ENCODE results near the gene FAM72C.
A peak's percentile ranks its signal among the peaks of the same experiment; 100 is the strongest.
"Not testable (repeated sequence)": the region's sequence is repeated elsewhere in the genome, so short reads cannot be mapped to it uniquely, and the experiment has no call there.

FAM72C gene

DNA sequence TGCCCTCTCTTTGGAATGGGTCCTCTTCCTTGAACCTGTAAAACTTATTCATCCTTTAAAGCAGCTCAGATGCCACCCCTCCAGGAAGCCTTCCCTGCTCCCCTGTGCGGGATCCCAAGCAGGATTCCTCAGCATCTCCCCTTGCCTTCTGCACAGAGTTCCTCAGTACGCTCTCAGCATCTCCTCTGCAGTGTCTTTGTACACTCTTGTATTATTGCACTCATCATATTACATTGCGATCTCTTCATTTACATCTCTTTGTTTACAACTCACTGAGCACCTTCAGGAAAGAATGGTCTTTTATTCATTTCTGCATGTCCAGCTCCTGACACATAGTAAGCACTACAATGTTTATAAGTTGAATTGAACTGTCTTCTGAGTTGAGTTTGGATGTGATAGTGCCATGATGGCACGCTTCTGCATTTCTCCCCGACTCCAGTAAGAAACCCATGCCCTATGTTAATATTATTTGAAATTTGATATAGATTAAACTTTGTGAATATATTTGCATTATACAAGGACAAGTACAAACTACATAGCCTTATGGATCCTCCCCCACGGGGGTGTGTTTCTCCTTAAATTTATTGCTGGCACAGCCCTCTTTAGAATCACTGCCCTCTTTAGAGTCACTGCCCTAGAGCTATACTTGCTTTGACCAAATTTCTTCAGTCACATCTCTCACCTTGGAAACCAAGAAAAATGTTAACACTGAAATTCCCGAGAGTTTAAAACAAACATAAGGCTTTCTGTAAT is 13.1 kb upstream of the FAM72C start:
- DNase-seq (ENCODE audit: low read depth): not testable (repeated sequence)

- not testable (repeated sequence) for DNase-seq (ENCODE audit: low read depth)
Observed at GRCh38 chr1:143974416-143974815, 2.6 kb upstream of the FAM72C start.

GRCh38 chr1:143973876-143974414 is 2.2 kb upstream of the FAM72C start:
- DNase-seq (ENCODE audit: low read depth): not testable (repeated sequence)

DNA sequence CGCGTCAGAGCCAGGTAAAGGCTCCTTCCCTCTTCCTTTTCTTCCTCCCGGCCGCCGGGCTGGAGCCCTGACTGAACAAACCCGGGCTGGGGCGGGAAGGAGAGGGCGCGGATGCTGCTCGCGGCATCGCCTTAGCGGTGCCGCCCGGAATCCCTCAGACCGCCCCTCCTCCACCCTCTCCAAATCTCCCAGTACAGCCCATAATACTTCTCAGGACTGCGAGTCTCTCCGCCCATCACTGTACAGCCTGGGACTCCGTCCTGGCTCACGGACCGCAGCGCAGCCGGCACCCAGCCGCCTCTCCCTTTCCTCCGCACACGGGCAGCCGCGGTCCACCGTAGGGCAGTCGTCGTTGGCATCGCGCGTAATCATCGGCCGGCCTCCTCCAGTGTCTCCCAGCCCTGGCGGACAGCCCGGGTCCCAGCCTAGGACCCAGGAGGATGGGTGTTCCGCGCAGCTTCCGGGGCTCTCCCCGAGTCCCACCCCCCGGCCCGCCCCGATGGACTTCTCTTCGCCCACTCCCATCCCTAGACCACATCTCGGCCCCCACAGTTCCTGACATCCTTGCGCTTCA is 1.1 kb upstream of the FAM72C start:
- not testable (repeated sequence) for DNase-seq (ENCODE audit: low read depth)

DNA sequence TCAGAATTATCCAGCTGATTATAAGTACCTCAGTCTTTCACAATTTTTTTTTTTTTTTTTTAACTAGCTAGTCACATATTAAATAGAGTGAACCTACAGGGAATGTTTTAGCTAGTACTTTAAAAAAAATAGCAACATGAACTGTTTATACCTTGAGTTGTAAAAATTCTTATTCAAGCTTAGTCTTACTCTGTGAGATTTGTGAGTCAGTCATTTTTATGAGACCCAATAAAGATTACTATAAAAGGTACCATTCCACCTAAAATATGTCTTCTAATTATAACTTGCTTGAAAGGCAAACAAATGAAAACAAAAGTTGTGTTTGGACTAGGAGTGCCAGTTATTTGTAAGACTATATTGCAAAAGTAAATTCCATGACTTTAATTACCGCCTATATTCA is 5.9 kb downstream of the FAM72C start:
- not testable (repeated sequence) for DNase-seq (ENCODE audit: low read depth)

- DNase-seq (ENCODE audit: low read depth): not testable (repeated sequence)
Observed at GRCh38 chr1:143964294-143964693, 7.5 kb downstream of the FAM72C start.

GRCh38 chr1:143955930-143956329 is 15.9 kb downstream of the FAM72C start:
- DNase-seq (ENCODE audit: low read depth): not testable (repeated sequence)

- DNase-seq (ENCODE audit: low read depth): not testable (repeated sequence)
Observed at GRCh38 chr1:143952913-143953312, 18.9 kb downstream of the FAM72C start.

DNA sequence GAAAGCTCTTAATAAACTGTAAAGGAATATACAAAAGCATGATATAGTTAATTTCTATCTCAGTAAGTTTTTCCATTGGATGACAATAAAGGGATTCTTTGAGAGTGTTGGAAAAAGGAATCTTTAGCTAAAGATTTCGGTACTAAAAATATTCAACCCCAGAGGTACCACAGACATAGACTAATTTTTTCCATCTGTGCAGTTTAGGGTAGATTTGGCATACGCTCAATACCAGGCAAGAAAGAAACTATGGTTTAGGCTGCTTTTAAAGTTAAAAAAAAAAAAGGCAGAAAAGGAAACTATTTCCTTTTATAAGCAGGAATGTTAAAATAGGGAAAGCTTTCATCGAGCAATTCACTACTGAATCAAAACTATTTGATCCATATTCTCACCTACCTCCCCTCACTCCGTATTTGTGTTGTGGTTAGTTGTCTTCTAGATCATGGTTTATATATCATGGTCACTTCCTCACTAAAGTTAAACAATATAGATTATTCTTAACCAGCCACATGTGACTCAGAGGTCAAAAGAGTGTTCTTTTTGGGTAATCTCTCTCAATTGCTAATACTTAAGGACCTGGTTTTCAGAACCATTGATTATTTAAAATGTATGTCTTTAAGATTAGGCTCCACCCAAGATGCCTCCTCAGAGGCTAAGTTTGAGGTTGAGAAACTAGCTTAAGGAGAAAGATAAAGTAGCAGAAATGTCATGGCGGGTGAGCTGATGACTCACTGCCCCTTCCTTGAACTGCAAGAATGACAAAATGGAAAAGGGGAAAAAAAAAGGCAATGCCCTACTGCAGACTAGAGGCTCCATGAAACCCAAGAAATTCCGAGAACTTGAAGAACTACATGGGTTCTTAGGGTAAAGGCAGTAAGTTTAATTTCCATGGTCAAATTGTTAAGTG is 20.0 kb downstream of the FAM72C start:
- not testable (repeated sequence) for DNase-seq (ENCODE audit: low read depth)

DNA sequence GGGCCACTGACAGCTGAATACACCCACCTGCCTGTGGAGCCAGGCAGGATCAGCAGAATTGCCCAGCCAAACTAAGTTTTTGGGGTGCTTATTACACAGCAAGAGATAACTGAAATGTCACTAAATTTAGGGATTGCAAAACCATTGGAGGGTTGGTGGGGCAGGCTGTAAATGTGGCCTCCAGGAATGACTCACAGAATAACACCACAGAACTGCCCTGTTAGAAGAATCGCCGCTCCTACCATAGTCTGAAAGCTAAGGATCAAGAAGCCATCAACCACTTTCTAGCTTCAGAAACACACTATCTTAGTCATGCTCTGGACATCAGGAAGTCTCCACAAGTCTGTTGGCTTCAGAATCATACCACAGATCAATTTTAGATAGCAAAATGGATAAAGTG is 24.0 kb downstream of the FAM72C start:
- DNase-seq (ENCODE audit: low read depth): not testable (repeated sequence)

DNA sequence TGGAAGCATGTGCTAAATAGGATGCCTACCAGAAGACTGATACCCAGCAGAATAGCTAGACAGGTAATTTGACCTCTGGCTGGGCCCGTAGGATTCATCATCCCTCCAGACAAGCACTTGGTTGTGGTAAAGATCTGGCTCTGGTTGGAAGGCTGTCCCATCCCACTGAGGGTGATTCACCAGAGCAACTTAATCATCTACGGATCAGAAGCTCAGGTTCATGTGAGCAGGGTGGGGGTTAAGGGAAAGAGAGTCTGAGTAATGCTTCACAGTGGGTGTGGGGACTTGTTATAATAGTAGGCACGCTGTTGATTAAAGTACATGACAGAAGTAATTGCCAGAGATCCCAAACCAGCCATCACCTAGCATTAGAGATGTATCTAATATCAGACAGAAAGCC is 26.5 kb downstream of the FAM72C start:
- not testable (repeated sequence) for DNase-seq (ENCODE audit: low read depth)

DNA sequence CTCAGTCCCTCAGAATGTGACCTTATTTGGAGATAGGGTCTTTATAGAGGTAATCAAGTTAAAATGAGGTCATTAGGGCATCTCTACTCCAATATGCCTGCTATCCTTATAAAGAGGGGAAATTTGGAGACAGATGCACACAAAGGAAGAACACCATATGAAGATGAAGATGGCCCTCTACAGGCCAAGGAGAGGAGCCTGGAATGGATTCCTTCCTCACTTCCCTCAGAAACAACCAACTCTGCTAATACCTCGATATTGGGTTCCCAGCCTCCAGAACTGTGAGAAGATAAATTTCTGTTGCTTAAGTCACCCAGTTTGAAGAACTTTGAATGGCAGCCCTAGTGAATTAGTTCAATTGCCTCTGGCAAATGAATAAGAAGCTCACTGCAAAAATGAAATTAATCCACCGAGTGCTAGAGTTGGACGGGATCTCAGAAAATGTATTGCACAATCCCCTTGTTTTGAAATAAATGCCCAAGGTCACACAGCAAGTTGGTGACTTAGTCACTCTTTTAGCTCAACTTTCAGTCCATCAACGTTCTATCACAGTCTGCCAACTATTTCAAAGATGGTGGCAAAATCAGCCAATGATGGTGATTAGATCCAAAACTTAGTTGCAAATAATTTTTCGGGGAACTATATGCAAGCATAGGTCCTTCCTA is 27.1 kb downstream of the FAM72C start:
- not testable (repeated sequence) for DNase-seq (ENCODE audit: low read depth)

- not testable (repeated sequence) for DNase-seq (ENCODE audit: low read depth)
Observed at GRCh38 chr1:143943319-143943978, 28.3 kb downstream of the FAM72C start.

DNA sequence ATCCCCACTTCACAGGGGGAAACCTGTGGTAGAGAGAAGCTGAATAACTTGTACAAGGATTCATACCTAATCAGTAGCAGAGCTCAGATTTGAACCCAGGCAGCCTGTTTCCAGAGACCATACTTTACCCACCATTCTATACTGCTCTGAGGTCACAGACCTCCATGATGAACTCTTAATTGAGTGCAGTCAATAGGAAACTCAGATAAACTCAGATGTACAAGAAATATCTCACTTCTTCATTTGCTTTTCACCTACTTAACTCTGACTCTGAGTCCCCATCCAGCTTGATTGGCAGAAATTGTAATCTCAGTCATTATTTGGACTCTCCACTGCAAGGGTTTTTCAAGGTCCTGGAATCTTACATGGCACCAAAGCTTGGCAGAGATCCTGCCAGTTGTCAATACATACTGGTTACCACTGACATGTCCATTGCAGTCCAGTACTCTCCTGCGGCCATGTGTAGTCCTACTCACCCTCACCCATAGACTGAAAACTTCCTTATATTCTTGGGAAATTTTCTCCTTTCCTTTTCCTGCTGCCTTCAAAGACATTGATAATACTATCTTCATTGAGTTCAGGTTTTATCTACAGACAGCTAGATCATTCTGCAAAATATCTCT is 29.4 kb downstream of the FAM72C start:
- DNase-seq (ENCODE audit: low read depth): not testable (repeated sequence)

GRCh38 chr1:143939666-143940065 is 32.1 kb downstream of the FAM72C start:
- DNase-seq (ENCODE audit: low read depth): not testable (repeated sequence)

GRCh38 chr1:143938922-143939321 is 32.9 kb downstream of the FAM72C start:
- not testable (repeated sequence) for DNase-seq (ENCODE audit: low read depth)

GRCh38 chr1:143936457-143937115 is 35.2 kb downstream of the FAM72C start:
- peak; percentile 1 for DNase-seq (ENCODE audit: low read depth)

DNA sequence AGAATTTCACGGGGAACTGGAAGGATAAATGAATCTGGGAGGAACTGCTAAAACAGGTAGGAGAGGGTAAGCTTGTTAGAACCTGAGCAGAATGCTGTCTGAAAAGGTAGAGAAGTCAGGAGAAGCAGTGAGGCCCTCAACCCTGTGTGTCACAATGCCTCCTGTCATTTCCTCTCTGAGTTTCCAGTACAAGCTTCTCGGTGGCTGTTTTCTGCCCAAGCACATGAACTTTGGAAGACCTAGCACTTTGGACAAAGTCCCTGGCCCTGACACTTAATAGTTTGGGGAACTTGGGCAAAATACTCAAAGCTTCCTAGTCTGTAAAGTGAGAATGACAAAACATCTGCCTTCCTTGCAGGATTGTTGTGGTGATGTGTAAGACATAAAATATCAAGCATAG is 52.7 kb downstream of the FAM72C start:
- DNase-seq (ENCODE audit: low read depth): not testable (repeated sequence)

DNA sequence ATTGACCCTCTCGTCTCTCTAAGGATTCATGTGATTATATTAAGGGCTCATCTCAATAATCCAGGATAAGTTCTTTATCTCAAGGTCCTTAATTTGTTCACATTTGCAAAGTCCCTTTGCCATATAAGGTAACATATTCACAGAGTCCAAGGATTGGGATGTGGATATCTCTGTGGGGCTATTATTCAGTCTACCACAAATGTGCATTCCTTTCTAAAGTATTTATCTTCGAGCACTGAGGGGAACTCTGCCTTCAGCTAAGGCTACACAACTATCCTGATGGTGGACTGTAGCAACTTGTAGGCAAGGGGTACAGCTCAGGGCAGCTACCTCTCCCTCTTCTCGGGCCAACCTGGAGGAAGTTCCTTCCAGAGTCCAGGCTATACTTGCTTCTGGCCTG is 53.2 kb downstream of the FAM72C start:
- DNase-seq (ENCODE audit: low read depth): not testable (repeated sequence)

DNA sequence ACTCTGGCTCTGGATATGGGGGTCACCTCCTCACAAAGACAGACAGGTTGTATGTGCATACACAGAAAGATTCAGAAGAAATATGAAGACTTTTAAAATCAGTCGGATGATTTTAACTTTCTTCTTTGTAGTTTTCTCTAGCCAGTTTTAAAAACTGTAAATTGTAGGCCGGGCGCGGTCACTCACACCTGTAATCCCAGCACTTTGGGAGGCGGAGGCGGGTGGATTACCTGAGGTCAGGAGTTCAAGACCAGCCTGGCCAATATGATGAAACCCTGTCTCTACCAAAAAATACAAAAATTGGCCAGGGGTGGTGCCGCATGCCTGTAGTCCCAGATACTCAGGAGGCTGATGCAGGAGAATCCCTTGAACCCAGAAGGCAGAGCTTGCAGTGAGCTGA is 58.1 kb downstream of the FAM72C start:
- DNase-seq (ENCODE audit: low read depth): not testable (repeated sequence)

All from activated T-helper 1 cell treated with Interleukin-2 at 50 U/mL for 16 hours (primary cell).